NCI-H146 treated with DMSO at 0.1 percent for 48 hours (cell line): Measurements from ENCODE around the gene RLN1.
"Not testable (repeated sequence)": the region's sequence is repeated elsewhere in the genome, so short reads cannot be mapped to it uniquely, and the experiment has no call there.

Experiments used
- DNase-seq: peaks from one replicate; lab custom pipeline; 2025; ENCODE audit not compliant: unreplicated experiment; lab: John Stamatoyannopoulos, UW

The RLN1 gene

DNA sequence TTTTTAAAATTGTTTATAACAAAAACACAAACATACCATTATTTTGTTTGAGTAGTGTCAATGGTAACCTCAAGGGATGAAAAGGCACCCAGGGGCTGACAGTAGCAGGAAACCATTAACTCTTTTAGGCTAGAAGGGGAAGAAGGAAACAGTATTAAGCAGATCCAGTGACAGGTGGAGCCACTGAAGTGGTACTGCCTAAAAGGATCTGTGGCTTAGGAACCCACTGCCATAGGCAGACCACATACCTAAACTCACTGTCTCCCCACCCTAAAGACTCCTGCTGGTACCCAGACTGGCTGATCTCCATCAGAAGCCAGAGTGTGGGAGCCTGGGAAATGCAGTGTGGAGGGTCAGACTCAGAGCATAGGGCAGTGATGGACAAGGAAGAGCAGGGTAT is 13.5 kb downstream of the RLN1 start:
- DNase-seq, result no peak

GRCh38 chr9:5321601-5322000 is 18.1 kb downstream of the RLN1 start:
- not testable (repeated sequence) for DNase-seq

DNA sequence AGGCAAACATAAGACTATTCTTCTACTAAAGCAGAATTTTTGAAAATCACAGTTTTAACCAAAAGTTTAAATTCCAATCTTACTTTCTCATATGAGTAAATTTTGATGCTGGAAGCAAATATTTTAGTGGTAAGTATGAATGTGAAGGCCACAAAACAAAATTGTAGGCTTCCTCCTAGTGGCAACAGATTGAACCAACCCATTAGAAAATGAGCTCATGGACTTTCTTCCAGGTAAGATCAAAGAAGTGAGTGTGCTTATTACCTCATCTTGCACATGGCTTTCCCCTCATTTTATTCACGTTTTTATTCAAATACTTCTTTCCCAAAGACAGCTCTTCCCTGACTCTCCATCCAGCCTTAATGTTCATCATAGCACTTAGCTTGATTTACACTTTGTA is 18.6 kb downstream of the RLN1 start:
- no peak for DNase-seq

- DNase-seq, result not testable (repeated sequence)
Observed at GRCh38 chr9:5316406-5316805, 23.3 kb downstream of the RLN1 start.

DNA sequence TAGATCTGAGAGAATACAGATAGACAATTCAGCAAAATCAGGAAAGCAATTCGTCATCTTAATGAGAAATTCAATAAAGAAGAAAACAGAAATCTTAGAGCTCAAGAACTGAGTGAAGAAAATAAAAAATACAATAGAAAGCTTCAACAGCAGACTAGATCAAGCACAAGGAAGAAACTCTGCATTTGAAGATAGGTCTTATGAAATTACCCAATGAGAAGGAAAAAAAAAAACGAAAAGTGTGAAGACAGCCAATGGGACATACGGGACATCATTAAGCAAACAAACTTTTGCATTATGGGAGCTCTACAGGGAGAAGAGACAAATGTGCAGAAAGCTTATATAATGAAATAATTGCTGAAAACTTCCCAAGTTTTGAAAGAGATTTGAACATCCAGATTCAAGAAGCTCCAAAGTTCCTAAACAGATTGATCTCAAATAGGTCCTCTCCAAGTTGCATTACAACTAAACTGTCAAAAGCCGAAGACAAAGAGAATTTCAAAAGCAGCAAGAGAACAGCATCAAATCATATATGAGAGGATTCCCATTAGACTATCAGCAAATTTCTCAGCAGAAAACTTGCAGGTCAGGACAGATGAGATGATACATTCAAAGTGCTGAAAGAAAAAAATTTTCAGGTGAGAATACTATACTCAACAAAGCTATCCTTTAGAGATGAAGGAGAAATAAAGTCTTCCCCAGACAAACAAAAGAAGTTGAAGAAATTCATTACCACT is 24.3 kb downstream of the RLN1 start:
- DNase-seq, result no peak

DNA sequence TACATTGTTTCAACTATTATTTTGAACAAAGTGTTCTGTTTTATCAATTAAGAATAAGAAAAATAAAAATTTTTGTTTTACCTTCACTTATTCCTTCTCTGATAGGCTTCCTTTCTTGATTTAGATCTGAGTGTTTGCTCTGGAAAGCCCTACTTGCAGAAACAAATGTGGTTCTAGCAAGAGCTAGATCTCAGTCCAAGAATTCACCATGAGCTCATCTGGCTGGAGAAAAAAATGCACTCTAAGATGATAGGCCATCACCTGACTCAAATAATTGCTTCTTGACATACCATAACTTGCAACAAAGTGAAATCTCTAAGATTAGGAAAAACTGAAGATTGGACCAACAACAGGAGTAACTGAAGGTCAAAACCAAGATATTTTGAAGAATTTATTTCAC is 28.8 kb downstream of the RLN1 start:
- no peak for DNase-seq

GRCh38 chr9:5305741-5306140 is 33.9 kb downstream of the RLN1 start:
- no peak for DNase-seq

GRCh38 chr9:5303840-5304795 is 35.6 kb downstream of the RLN1 start, which contains the start of gene RLN2:
TSS of gene RLN2 (minus strand) at chr9:5304716. CDS start at chr9:5304580, 136 bp downstream.
- not testable (repeated sequence) for DNase-seq

DNA sequence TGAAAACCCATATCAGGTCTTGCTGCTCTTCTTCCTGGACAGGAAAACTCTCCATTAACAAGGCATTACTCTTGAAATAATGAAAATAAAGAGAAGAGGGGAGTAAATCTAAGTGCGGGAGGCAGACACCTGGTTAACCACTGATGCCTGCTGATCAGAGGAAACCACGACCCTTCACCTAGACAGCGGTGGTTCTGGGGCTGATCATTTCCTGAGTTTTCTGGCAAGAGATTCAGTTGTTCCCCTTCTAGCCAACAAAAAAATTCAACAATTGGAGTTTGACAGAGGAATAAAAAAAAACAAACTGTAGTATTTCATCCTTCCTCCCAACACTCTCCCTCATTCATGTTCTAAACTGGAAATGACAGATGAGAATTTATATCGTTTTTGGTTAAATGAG is 38.1 kb downstream of the RLN1 start:
- DNase-seq, result no peak

DNA sequence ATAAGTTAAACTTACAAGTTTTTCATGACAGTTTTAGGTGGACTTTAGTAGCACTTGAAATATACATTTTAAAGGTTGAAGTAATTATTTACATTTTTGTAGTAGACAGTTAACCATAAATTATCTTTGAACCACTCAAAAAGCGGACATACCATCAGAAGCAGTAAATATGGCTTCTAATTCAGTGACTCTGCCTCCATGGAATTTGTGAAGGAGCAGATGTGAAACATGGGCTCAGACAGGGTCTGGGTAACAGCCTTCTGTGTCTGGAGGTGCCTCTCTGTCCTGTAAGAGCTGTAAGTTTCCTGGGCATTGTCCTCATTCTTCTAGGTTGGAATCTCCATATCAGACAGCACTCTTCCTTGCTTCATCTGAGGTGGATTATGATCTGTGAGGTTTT is 47.5 kb downstream of the RLN1 start:
- DNase-seq, result no peak

GRCh38 chr9:5288591-5288990 is 51.1 kb downstream of the RLN1 start:
- DNase-seq, result no peak

DNA sequence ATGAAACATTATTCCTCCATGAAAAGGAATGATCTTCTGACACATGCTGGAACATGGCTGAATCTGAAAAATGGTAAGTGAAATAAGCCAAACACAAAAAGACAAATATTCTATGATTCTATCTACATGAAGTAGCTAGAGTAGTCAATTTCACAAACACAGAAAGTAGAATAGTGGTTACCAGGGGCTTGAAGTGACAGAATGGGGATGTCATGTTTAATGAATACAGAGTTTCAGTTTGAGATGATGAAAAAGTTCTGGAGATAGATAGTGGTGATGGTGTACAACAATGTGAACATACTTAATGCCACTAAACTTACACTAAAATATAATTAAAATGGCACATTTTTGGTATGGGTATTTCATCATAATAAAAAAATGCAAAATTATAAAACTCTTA is 53.4 kb downstream of the RLN1 start:
- no peak for DNase-seq
